ENCODE results near the gene CCDC180. TPM values are rescaled to one million over a fixed set of nuclear protein-coding genes. Genes with fewer than 3 reads are reported as not detected.
A peak's percentile ranks its signal among the peaks of the same experiment; 100 is the strongest.

The CCDC180 gene
- total and polyA plus RNA-seq, 9 of the 15 experiments (the other 6 are each of a cell fraction or from before 2014, with no cell fraction given): 0.56 to 4.2 (median 2.5) TPM

GRCh38 chr9:97280755-97281330 lies 26.6 kb upstream of the CCDC180 start (continued):
- TF ChIP-seq PBX2 (CRISPR knock-in tag; IDR thresholded peaks at IDR 0.05; ENCODE audit: low read depth) (no peak), PBX2 (tag; conservative IDR thresholded peaks at IDR 0.05; ENCODE audit: low read depth) (peak; percentile 31), TGIF2 (CRISPR knock-in tag; IDR thresholded peaks at IDR 0.05) (no peak), ZNF143 (CRISPR knock-in tag; IDR thresholded peaks at IDR 0.05) (no peak), BDP1 (IDR thresholded peaks at IDR 0.05; ENCODE audit: insufficient read depth, insufficient read length) (no peak), NCOA4 (IDR thresholded peaks at IDR 0.05; ENCODE audit: partially characterized antibody) (no peak), DACH1 (IDR thresholded peaks at IDR 0.05; ENCODE audit: partially characterized antibody) (no peak), TOE1 (IDR thresholded peaks at IDR 0.05; ENCODE audit: borderline replicate concordance) (no peak), TOE1 (CRISPR knock-in tag; IDR thresholded peaks at IDR 0.05; ENCODE audit: borderline replicate concordance, low read depth) (no peak), HIVEP1 (CRISPR knock-in tag; IDR thresholded peaks at IDR 0.05) (no peak), ZBTB26 (CRISPR knock-in tag; IDR thresholded peaks at IDR 0.05) (no peak), JUND (IDR thresholded peaks at IDR 0.05; ENCODE audit: borderline replicate concordance, low read depth, low read length) (peak; percentile 59), JUND (tag; IDR thresholded peaks at IDR 0.05; ENCODE audit: borderline replicate concordance, low read depth, low read length) (peak; percentile 37; the same call in 1 of the 3 replicates), RAD51 (IDR thresholded peaks at IDR 0.05; ENCODE audit: borderline replicate concordance, low read depth) (no peak), DPF2 (IDR thresholded peaks at IDR 0.05) (peak; percentile 89), ZNF586 (CRISPR knock-in tag; conservative IDR thresholded peaks at IDR 0.05) (no peak), EWSR1 (IDR thresholded peaks at IDR 0.05; ENCODE audit: borderline replicate concordance, low read depth, partially characterized antibody) (no peak), TCFL5 (CRISPR knock-in tag; conservative IDR thresholded peaks at IDR 0.05) (no peak), ZNF253 (CRISPR knock-in tag; conservative IDR thresholded peaks at IDR 0.05) (no peak), E2F4 (CRISPR knock-in tag; IDR thresholded peaks at IDR 0.05; ENCODE audit: low read depth) (no peak), MCM5 (IDR thresholded peaks at IDR 0.05; ENCODE audit: low read depth) (no peak), ZEB2 (IDR thresholded peaks at IDR 0.05) (0 out of 2 replicates have a peak, but pooled peaks have one; percentile 45), FOXO4 (CRISPR knock-in tag; IDR thresholded peaks at IDR 0.05) (no peak), RBM15 (IDR thresholded peaks at IDR 0.05; ENCODE audit: insufficient read depth, low read length) (no peak)

Measured in K562 (cell line).